Measurements from ENCODE around the gene FERMT2.
A peak's percentile ranks its signal among the peaks of the same experiment; 100 is the strongest.
"Not testable (repeated sequence)": the region's sequence is repeated elsewhere in the genome, so short reads cannot be mapped to it uniquely, and the experiment has no call there.

The FERMT2 gene

GRCh38 chr14:52937869-52938268 is 13.0 kb downstream of the FERMT2 start:
- DNase-seq: no peak

GRCh38 chr14:52937306-52937705 is 13.5 kb downstream of the FERMT2 start:
- DNase-seq: no peak

GRCh38 chr14:52936437-52936836 is 14.4 kb downstream of the FERMT2 start:
- DNase-seq: no peak

DNA sequence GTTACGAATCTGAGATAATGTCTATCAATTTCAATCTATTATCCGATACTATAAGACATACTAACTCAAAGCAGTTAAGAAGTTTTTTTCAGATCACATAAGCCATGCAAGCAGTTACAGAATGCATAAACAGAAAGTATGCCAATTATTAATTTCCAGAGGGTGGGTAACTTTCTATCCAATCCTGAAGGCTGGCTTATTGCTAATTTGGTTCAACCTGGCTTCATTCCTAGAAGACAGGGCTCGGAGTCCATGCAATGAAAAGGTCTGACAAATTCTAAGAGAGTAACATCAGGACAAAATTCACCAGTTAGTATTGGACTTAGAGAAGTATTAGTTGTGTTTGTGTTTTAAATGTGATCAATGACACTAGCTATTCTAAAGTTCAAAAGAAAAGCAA is 15.0 kb downstream of the FERMT2 start:
- no peak for DNase-seq

GRCh38 chr14:52934762-52935161 is 16.1 kb downstream of the FERMT2 start:
- DNase-seq: no peak

GRCh38 chr14:52929192-52929807 is 21.6 kb downstream of the FERMT2 start:
- no peak for DNase-seq

- DNase-seq: no peak
Observed at GRCh38 chr14:52926953-52927352, 23.9 kb downstream of the FERMT2 start.

GRCh38 chr14:52923902-52924575 is 26.8 kb downstream of the FERMT2 start:
- no peak for DNase-seq

- no peak for DNase-seq
Observed at GRCh38 chr14:52922656-52923055, 28.2 kb downstream of the FERMT2 start.

- no peak for DNase-seq
Observed at GRCh38 chr14:52922059-52922458, 28.8 kb downstream of the FERMT2 start.

DNA sequence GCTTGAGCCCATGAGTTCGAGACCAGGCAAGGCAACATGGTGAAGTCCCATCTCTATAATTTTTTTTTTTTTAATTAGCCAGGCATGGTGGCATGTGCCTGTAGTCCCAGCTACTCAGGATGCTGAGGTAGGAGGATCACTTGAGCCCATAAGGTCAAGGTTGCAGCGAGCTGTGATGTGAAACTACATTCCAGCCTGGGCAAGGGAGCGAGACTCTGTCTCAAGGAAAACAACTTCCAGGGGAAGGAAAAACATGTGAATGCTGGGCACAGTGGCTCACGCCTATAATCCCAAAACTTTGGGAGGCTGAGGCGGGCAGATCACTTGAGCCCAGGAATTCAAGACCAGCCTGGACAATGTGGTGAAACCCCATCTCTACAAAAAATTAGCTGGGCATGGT is 30.4 kb downstream of the FERMT2 start:
- not testable (repeated sequence) for DNase-seq

GRCh38 chr14:52919971-52920370 is 30.9 kb downstream of the FERMT2 start:
- no peak for DNase-seq

DNA sequence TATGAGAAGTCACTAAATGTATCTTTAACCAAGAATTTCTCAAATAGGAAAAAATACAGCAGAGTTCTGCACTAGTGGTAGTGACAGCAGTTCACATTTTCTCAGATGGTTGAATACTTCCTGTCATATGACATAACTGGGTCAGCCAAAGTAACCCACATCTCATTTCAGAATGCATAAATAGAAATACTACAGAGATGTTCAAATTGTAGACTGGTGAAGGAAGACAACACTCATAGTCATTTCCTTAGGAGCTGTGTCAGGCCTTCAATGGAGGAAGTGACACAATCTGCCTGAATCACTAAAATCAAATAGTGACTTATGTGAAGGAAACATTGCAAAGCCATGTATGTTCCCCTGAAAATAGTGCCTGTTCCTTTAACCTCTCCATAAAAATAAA is 32.4 kb downstream of the FERMT2 start:
- DNase-seq: no peak

GRCh38 chr14:52917735-52918134 is 33.1 kb downstream of the FERMT2 start:
- peak; percentile 21 for DNase-seq

GRCh38 chr14:52914295-52914694 is 36.6 kb downstream of the FERMT2 start:
- no peak for DNase-seq

DNA sequence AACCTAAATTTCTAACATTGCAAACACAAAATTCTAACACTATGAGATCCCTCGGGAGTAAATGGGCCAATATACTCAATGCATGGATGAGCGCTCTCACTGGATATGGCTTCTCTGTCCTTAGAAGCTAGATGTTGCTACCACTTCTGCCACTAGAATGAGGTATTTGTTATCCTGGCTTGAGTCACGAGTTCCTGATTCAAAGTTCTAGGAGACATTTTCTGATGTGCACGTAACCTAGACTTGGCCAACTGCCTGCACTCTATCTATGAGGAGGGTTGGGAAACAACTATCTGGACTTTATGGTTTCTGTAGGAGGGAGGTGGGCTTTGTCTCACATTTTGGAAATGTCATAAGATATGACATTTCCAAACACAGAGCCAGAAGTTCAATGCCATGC is 37.6 kb downstream of the FERMT2 start:
- no peak for DNase-seq

- no peak for DNase-seq
Observed at GRCh38 chr14:52911904-52912303, 38.9 kb downstream of the FERMT2 start.

DNA sequence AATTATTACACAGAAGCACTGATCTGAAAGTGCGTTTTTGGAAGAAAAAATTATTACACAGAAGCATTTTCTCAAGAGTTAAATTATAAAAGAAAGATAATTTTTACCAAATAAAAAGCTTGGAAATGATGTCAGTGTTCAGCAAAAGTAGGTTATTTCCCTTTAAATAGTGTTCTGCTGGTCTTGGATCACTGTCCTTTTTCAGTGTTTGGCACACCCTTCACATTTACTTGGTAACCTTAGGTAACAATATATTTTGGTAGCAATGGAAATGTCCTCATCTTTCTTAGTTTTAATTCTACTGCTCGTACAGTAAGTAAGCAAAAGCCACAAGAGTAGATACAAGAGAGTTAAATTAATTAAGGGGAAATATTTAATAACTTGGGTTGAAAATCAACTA is 40.3 kb downstream of the FERMT2 start:
- DNase-seq: no peak

DNA sequence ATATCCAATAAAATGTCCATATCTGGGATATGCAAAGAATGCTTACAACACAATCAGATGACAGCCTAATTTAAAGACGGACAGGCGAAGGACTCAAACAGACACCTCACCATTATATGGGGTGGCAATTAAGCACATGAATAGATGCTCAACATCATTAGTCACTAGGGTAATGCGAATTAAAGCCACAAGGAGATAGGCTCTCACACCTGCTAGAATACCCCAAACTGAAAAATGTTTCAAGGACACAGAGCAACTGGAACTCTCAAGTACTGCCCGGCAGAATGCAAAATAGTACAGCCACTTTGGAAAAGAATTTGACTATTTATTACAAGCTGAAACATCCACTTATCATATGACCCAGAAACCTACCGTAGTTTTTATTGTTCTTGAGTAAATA is 42.9 kb downstream of the FERMT2 start:
- no peak for DNase-seq

GRCh38 chr14:52906141-52906601 is 44.7 kb downstream of the FERMT2 start:
- DNase-seq: no peak

- no peak for DNase-seq
Observed at GRCh38 chr14:52902971-52903619, 47.8 kb downstream of the FERMT2 start.

DNA sequence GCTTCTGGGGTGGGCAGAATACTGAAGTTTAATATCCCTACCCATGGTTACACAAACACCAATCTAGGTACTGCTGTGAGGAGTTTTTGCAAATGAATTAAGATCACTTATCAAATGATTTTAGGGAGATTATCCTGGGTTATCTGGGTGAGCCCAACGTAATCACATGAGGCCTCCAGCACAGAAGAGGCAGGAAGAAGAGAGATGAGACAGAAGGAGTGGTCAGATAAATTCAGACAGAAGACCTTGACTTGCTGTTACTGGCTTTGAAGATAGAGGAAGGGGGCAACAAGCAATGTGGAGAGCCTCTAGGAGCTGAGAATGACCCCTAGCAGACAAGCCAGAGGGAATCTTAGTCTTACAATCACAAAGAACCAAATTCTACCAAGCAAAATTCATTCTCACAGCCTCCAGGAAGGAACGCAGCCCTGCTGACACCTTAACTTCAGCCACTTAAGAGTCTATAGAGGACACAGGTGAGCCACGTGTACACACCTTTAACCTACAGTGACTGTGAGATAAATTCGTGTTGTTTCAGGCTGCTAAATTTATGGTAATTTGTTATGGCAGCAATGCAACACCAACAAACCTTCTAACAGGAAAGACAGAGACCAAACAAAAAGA is 49.4 kb downstream of the FERMT2 start:
- no peak for DNase-seq

DNA sequence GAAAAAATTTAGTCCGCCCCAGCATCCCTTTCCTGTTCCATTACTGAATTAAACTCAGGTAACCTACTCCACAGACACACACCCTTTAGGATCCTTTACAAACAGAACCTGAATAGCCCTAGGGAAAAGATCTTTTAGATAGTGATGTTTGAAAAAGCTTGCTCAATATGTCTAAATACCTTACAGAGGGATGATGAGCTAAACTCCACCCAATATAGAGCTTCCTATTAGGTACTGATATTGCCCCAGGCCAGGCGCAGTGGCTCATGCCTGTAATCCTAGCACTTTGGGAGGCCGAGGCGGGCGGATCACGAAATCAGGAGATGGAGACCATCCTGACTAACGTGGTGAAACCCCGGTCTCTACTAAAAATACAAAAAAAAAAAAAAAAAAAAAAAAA is 50.1 kb downstream of the FERMT2 start:
- DNase-seq: no peak

DNA sequence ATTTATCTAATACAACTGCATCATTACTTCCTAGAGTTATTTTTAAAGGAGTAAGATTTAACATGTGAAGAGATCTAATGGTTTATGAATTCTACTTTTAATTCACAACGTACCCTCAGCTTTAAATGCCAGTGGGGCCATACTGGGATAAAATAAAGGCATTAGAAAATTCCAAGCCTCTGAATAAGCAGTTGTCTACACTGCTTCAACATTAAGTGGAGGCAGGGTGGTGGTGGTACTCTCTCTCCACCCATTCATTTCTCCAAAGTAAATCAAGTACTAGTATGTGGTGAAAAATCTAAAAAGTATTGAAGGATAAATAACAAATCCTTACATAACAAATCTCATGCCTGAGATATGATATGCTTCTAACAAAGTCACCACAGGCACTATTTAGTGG is 52.4 kb downstream of the FERMT2 start:
- DNase-seq: no peak

Data from activated T-cell treated with anti-CD3 and anti-CD28 coated beads, Interleukin-2, amount 50 U/mL, for 1 hour (primary cell).